Ovary (tissue), 9 donors: ENCODE data around the gene SCN5A. TPM values are rescaled to one million over a fixed set of nuclear protein-coding genes. Genes with fewer than 3 reads are reported as not detected.

Experiments
- DNase-seq, 5 donors: peaks; one replicate each; pipeline ENCODE4 v3.0.0-alpha.2; 2019 to 2020
- H3K27ac ChIP-seq, 2 donors: fragments of 200-600 bp; one replicate each; pipeline versions ENCODE4 v1.5.1 to v1.8.0; 2019 to 2022
- H3K27me3 ChIP-seq: fragments of 200-600 bp; one replicate; pipeline ENCODE4 v1.8.0; 2022
- H3K36me3 ChIP-seq: fragments of 200-600 bp; sonication (generic); one replicate; pipeline ENCODE4 v1.5.1; 2019
- H3K4me1 ChIP-seq: one replicate; pipeline ENCODE4 v1.8.1; 2013; ENCODE audit warnings: mild to moderate bottlenecking, moderate library complexity; ENCODE audit not compliant: insufficient read depth
- H3K4me3 ChIP-seq: fragments of 200-600 bp; sonication (generic); one replicate; pipeline ENCODE4 v1.5.1; 2017
- H3K9me3 ChIP-seq, 2 donors: fragments of 200-600 bp in 1 of 2; sonication (generic) in 1 of 2; one replicate each; pipeline versions ENCODE4 v1.5.1 to v1.8.1; 2013 to 2019; ENCODE audit warnings: mild to moderate bottlenecking in 1 of 2, moderate library complexity in 1 of 2
- CTCF ChIP-seq, 3 donors: fragments of 450-650 bp in 2 of 3; fragments of 200-600 bp in 1 of 3; IDR thresholded peaks; one replicate each; pipeline versions ENCODE4 v1.5.1 to v1.8.0; 2016 to 2022; ENCODE audit warnings: antibody characterized with exemption in 3 of 3, mild to moderate bottlenecking in 1 of 3
- EP300 ChIP-seq: sonication (generic); formaldehyde crosslinking; IDR thresholded peaks from one replicate; pipeline ENCODE4 v1.6.1; 2017; ENCODE audit warnings: antibody characterized with exemption
- POLR2A ChIP-seq: fragments of 450-650 bp; IDR thresholded peaks from one replicate; pipeline ENCODE4 v1.6.1; 2017; ENCODE audit warnings: antibody characterized with exemption, mild to moderate bottlenecking, moderate library complexity
- WGBS, 3 donors: extraction: QIAGEN DNeasy Blood & Tissue Kit in 1 of 3; methylation state at CpG; one replicate each; pipeline versions ENCODE4 v1.1.5 to v1.1.7; 2013 to 2017; 5-methylcytosine and 5-hydroxymethylcytosine counted together
- intact Hi-C, 4 donors: fragments of 100-400 bp; cut with DNase I; formaldehyde crosslinking; loops; one replicate each; pipeline versions ENCODE4 v1.11.0 to v1.15.1; 2022 to 2023
- polyA plus RNA-seq, 2 donors: library from polyadenylated mRNA; stranded (reverse); fragments of 200-250 nt in 1 of 2; fragments of 350-450 nt in 1 of 2; fragmentation: Illumina TruSeq in 1 of 2; extraction: RNeasy Lipid Tissue Mini Kit (QIAGEN cat#74804) in 1 of 2; gene quantifications; one replicate each; pipeline ENCODE4 v1.2.3, GENCODE V29; 2013 to 2014
- total RNA-seq, 7 donors: library from RNA; depleted of rRNA in 2 of 7; stranded (reverse); fragments of >200 nt in 2 of 7; fragmentation: NEBNext Ultra II Directional in 3 of 7; extraction: Animal tissue kit (Norgen Biotek cat#: 25700) in 3 of 7; gene quantifications; one replicate each; pipeline versions ENCODE4 v1.1.0 to v1.2.4, GENCODE V29; 2016 to 2023
- donor health status: DM: no; HTN: no; CAD: no; lungs with moderate emphysema.
- donor health status: DM: no; HTN: no; CAD: no.
- donor health status: Bipolar disorder and iron deficiency.
- donor health status: DM: yes; HTN: yes; CAD: no.
- donor health status: DM: no; HTN: no; CAD: no.
- donor health status: DM: yes; HTN: yes; CAD: no.

Gene SCN5A
- total and polyA plus RNA-seq, 9 donors = 0.67 to 4.7 (median 2.1) TPM

GRCh38 chr3:38646630-38647029 is 2.9 kb downstream of the SCN5A start:
- TF ChIP-seq EP300 (no peak), POLR2A (no peak), CTCF (IDR thresholded peaks at IDR 0.05) (no peak)

GRCh38 chr3:38646062-38646461 is 3.4 kb downstream of the SCN5A start:
- peaks cover 7% of the 10 kb centered on the region for H3K4me1 ChIP-seq
- no peak for TF ChIP-seq CTCF (IDR thresholded peaks at IDR 0.05)
- H3K36me3 ChIP-seq = no peaks in the 10 kb centered on the region
- intact Hi-C loops = no loop called here
- DNase-seq = no peak
- no peaks in the 10 kb centered on the region for H3K27me3 ChIP-seq
- WGBS, 3 donors = 82 to 92% (median 85%) methylated on average over 4 of the region's 4 CpGs
- no peak overlapping the region for H3K27ac ChIP-seq
- H3K4me3 ChIP-seq = no peak overlapping the region
- H3K9me3 ChIP-seq = no peaks in the 10 kb centered on the region

More at GRCh38 chr3:38646630-38647029, 2.9 kb downstream of the SCN5A start:
- peaks cover 7% of the 10 kb centered on the region for H3K4me1 ChIP-seq
- no peak overlapping the region for H3K27ac ChIP-seq
- intact Hi-C loops = no loop called here
- H3K4me3 ChIP-seq = no peak overlapping the region
- 85 to 90% (median 86%) methylated on average over 3 of the region's 3 CpGs for WGBS, 3 donors
- DNase-seq = no peak
- no peaks in the 10 kb centered on the region for H3K36me3 ChIP-seq
- no peaks in the 10 kb centered on the region for H3K9me3 ChIP-seq
- no peaks in the 10 kb centered on the region for H3K27me3 ChIP-seq

DNA sequence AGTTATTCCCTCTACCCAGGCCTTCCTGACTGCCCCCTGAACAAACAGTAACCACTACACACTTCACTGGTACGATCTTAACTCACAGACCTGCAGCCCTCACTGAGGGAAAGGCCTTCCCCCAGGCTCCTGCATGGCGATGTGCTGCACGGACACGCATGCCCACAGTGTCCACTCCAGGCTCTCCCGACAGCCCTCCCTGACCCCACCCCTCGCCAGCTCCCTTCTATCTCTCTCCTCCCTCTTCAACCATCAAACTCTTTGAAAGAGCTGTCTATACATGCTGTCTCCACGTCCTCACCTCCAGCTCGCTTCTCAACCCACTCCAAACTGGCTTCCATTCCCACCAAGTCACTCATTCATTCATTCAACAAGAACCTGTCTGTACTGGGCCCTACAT is 3.9 kb downstream of the SCN5A start:
- no peaks in the 10 kb centered on the region for H3K36me3 ChIP-seq
- H3K9me3 ChIP-seq = no peaks in the 10 kb centered on the region
- no peak for DNase-seq
- peaks cover 7% of the 10 kb centered on the region for H3K4me1 ChIP-seq
- intact Hi-C loops = no loop called here
- WGBS, 3 donors = 71 to 79% (median 72%) methylated on average over 8 of the region's 8 CpGs
- no peaks in the 10 kb centered on the region for H3K27me3 ChIP-seq
- H3K4me3 ChIP-seq = no peak overlapping the region
- no peak overlapping the region for H3K27ac ChIP-seq
- TF ChIP-seq POLR2A = no peak
- TF ChIP-seq EP300 = no peak
- no peak for TF ChIP-seq CTCF (IDR thresholded peaks at IDR 0.05)

DNA sequence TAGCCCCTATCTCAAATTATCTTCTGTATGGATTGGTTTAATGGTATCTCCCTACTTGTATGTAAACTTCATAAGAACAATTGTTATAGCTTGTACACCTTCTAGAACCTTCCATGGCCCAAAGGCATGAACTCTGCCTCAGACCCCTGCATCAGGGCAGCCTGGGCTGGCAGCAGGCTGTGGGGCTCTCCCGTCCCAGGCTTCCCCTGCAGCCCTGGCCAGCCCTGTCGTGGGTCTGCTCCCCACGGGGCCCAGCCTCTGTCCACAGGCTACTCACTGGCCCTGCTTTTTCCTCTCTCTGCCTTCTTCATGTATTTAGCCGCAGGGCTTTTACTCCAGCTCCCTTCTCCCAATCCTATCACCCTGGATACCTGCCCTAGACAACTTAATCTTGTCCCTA is 4.4 kb downstream of the SCN5A start:
- DNase-seq = no peak
- Histone ChIP-seq H3K4me1 (peaks cover 6% of the 10 kb centered on the region), H3K4me3 (no peak overlapping the region), H3K27me3 (no peaks in the 10 kb centered on the region), H3K36me3 (no peaks in the 10 kb centered on the region), H3K27ac (no peak overlapping the region), H3K9me3 (no peaks in the 10 kb centered on the region)
- TF ChIP-seq POLR2A = no peak
- no peak for TF ChIP-seq EP300
- no peak for TF ChIP-seq CTCF (IDR thresholded peaks at IDR 0.05)
- intact Hi-C loops = no loop called here
- 66 to 70% (median 67%) methylated on average over 4 of the region's 4 CpGs for WGBS, 3 donors

- intact Hi-C loops = no loop called here
- Histone ChIP-seq H3K9me3 (no peaks in the 10 kb centered on the region), H3K4me3 (no peak overlapping the region), H3K27ac (no peak overlapping the region), H3K36me3 (no peaks in the 10 kb centered on the region), H3K27me3 (no peaks in the 10 kb centered on the region), H3K4me1 (peaks cover 3% of the 10 kb centered on the region)
- DNase-seq = no peak
- WGBS, 3 donors = 77 to 89% (median 78%) methylated on average over 7 of the region's 7 CpGs
- TF ChIP-seq CTCF (IDR thresholded peaks at IDR 0.05) = no peak
- no peak for TF ChIP-seq EP300
- TF ChIP-seq POLR2A = no peak
Observed at GRCh38 chr3:38644662-38645053, 4.8 kb downstream of the SCN5A start.
